ENCODE measurements around the gene CTBP2. TPM values are rescaled to one million over a fixed set of nuclear protein-coding genes. Genes with fewer than 3 reads are reported as not detected.

The CTBP2 gene
- total RNA-seq, 2 donors from 2014 or later, result 75.3 to 109 TPM

- H3K27ac Mint-ChIP-seq, result no peak overlapping the region
- peaks cover 7% of the 10 kb centered on the region for H3K9me3 ChIP-seq (ENCODE audit: control insufficient read depth, low read length)
- H3K4me3 ChIP-seq (ENCODE audit: low read length), result no peak overlapping the region
- no peaks in the 10 kb centered on the region for H3K27me3 ChIP-seq (ENCODE audit: control insufficient read depth, insufficient read depth, low read length, poor library complexity, severe bottlenecking)
- H3K4me1 ChIP-seq (ENCODE audit: control insufficient read depth, insufficient read depth, low read length), result no peaks in the 10 kb centered on the region
- no peak for DNase-seq
- peaks cover 8% of the 10 kb centered on the region for H3K9me3 Mint-ChIP-seq
- H3K27me3 Mint-ChIP-seq (ENCODE audit: insufficient read depth), result no peaks in the 10 kb centered on the region
- no peak overlapping the region for H3K27ac ChIP-seq (ENCODE audit: low read depth, low read length)
- WGBS, 2 experiments (ENCODE audit: insufficient coverage in 1 of 2, insufficient read length in 1 of 2), result 93 to 98% methylated on average over 11 to 19 of the region's 19 CpGs
- H3K36me3 Mint-ChIP-seq (ENCODE audit: low read depth), result peaks cover 31% of the 10 kb centered on the region
- no peak overlapping the region for H3K4me3 Mint-ChIP-seq
- TF ChIP-seq CTCF (conservative IDR thresholded peaks at IDR 0.05), result no peak
- H3K4me1 Mint-ChIP-seq, result peaks cover 20% of the 10 kb centered on the region
- H3K36me3 ChIP-seq (ENCODE audit: control insufficient read depth, insufficient read depth, low read length), result peaks cover 11% of the 10 kb centered on the region
- H3K9ac ChIP-seq (ENCODE audit: extremely low read depth, low read length, poor library complexity, severe bottlenecking), result no peak overlapping the region
These were observed 145.5 kb downstream of the CTBP2 start for GRCh38 chr10:125014836-125015355.

DNA sequence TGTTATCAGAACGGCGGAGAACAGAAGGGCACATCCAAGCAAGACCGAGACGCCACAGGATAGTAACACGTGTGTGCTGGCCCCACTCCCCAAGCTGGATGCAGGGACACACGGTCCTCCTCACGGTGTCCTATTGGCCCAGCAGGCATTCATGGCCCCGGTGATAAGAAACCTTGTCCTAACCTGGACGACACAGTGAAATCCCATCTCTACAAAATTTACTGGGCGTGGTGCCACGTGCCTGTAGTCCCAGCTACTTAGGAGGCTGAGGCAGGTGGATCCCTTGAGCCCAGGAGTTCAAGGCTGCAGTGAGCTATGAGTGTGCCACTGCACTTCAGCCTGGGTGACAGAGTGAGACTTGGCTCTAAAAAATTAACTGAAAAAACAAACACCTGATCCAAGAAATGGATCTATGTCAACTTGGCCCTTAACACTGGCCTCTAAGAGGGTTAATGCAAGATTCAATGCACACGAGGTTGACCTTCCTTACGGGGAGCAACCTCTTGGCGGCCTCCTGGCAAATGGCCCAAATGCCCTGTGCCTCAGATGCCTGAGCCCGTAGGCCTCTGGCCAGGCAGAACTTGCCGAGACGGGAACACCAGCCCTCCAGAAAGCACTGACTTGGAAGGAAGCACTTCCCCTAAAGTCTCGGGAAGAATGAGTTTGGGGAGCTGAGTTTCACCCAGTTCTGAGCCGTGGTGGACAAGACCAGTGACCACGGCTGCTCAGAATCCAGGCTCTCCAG, 146.1 kb downstream of the CTBP2 start:
- H3K27ac ChIP-seq (ENCODE audit: low read depth, low read length), result no peak overlapping the region
- Mint-ChIP-seq H3K9me3 (peaks cover 1% of the 10 kb centered on the region), H3K27ac (no peak overlapping the region), H3K36me3 (ENCODE audit: low read depth) (peaks cover 24% of the 10 kb centered on the region), H3K27me3 (ENCODE audit: insufficient read depth) (no peaks in the 10 kb centered on the region), H3K4me3 (no peak overlapping the region), H3K4me1 (peaks cover 26% of the 10 kb centered on the region)
- no peak overlapping the region for H3K9ac ChIP-seq (ENCODE audit: extremely low read depth, low read length, poor library complexity, severe bottlenecking)
- DNase-seq, result no peak
- no peaks in the 10 kb centered on the region for H3K4me1 ChIP-seq (ENCODE audit: control insufficient read depth, insufficient read depth, low read length)
- peaks cover under 1% of the 10 kb centered on the region for H3K9me3 ChIP-seq (ENCODE audit: control insufficient read depth, low read length)
- 92 to 95% methylated on average over 15 to 20 of the region's 20 CpGs for WGBS, 2 experiments (ENCODE audit: insufficient coverage in 1 of 2, insufficient read length in 1 of 2)
- no peak for TF ChIP-seq CTCF (conservative IDR thresholded peaks at IDR 0.05)
- no peak overlapping the region for H3K4me3 ChIP-seq (ENCODE audit: low read length)
- H3K36me3 ChIP-seq (ENCODE audit: control insufficient read depth, insufficient read depth, low read length), result peaks cover 11% of the 10 kb centered on the region
- H3K27me3 ChIP-seq (ENCODE audit: control insufficient read depth, insufficient read depth, low read length, poor library complexity, severe bottlenecking), result no peaks in the 10 kb centered on the region

DNA sequence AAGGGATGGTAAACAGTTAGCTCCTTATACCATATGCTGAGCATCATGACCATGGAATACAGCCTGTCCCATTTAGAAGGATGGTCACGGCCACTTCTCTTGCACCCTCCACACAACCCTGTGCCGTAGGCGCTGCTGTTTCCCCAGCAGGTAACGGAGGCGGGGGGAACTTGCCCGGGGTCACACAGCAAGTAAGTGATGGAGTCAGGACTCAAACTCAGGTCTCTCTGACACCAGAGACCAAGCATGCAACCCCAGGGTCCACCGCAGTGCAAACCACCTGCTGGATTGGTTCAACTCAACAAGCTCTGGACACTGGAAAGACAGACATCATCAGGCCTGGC, 146.9 kb downstream of the CTBP2 start:
- H3K36me3 ChIP-seq (ENCODE audit: control insufficient read depth, insufficient read depth, low read length), result peaks cover 11% of the 10 kb centered on the region
- Mint-ChIP-seq H3K9me3 (no peaks in the 10 kb centered on the region), H3K4me1 (peaks cover 28% of the 10 kb centered on the region), H3K36me3 (ENCODE audit: low read depth) (peaks cover 24% of the 10 kb centered on the region), H3K4me3 (no peak overlapping the region), H3K27me3 (ENCODE audit: insufficient read depth) (no peaks in the 10 kb centered on the region), H3K27ac (no peak overlapping the region)
- H3K9me3 ChIP-seq (ENCODE audit: control insufficient read depth, low read length), result no peaks in the 10 kb centered on the region
- H3K27me3 ChIP-seq (ENCODE audit: control insufficient read depth, insufficient read depth, low read length, poor library complexity, severe bottlenecking), result no peaks in the 10 kb centered on the region
- H3K4me1 ChIP-seq (ENCODE audit: control insufficient read depth, insufficient read depth, low read length), result no peaks in the 10 kb centered on the region
- H3K4me3 ChIP-seq (ENCODE audit: low read length), result no peak overlapping the region
- no peak for TF ChIP-seq CTCF (conservative IDR thresholded peaks at IDR 0.05)
- H3K27ac ChIP-seq (ENCODE audit: low read depth, low read length), result no peak overlapping the region
- H3K9ac ChIP-seq (ENCODE audit: extremely low read depth, low read length, poor library complexity, severe bottlenecking), result no peak overlapping the region
- WGBS, 2 experiments (ENCODE audit: insufficient coverage in 1 of 2, insufficient read length in 1 of 2), result 88 to 100% methylated on average over 4 to 7 of the region's 7 CpGs
- DNase-seq, result no peak

Measured in endodermal cell (in vitro differentiated cells).